A549 (cell line): ENCODE measurements around the gene VARS2. TPM values are rescaled to one million over a fixed set of nuclear protein-coding genes. Genes with fewer than 3 reads are reported as not detected.
"Not testable (repeated sequence)": the region's sequence is repeated elsewhere in the genome, so short reads cannot be mapped to it uniquely, and the experiment has no call there.

Experiments
- ATAC-seq, 2 experiments: fragments of 200-7000 bp in 1 of 2; fragments of >200 bp in 1 of 2; cut with Nextera tagmentation in 1 of 2; cut with Tn5 transposase in 1 of 2; 3 replicates each; pipeline versions ENCODE4 v1.8.0 to v1.9.1; 2018 to 2020; ENCODE audit warnings: mild to moderate bottlenecking in 1 of 2, moderate library complexity in 1 of 2
- CTCF ChIA-PET: fragments of 300-600 bp; sonication (Branson Sonifier 250); formaldehyde crosslinking; extraction: SDS; loops from one replicate; lab custom pipeline; 2021; ENCODE audit warnings: antibody characterized with exemption, inconsistent platforms; lab: Yijun Ruan, JAX
- POLR2A ChIA-PET: fragments of 350-600 bp; formaldehyde crosslinking; extraction: SDS; loops from one replicate; lab custom pipeline; 2021; ENCODE audit warnings: antibody characterized with exemption, inconsistent platforms; lab: Yijun Ruan, JAX
- DNase-seq, 2 experiments: peaks; one replicate each; pipeline versions ENCODE4 v3.0.0 to v3.0.0-alpha.2; 2011 to 2016; ENCODE audit warnings: low read depth in 1 of 2, low spot score in 1 of 2
- FAIRE-seq: peaks from 2 replicates; lab custom pipeline; 2011; peaks lifted over from hg19 to GRCh38; lab: Jason Lieb, UNC
- H3K27ac ChIP-seq, 2 experiments: fragments of >200 bp; sonication (Bioruptor Twin); formaldehyde crosslinking; 3 replicates each; pipeline ENCODE4 v1.5.1; 2016 to 2017
- H3K4me1 ChIP-seq: fragments of >200 bp; sonication (Bioruptor Twin); formaldehyde crosslinking; 3 replicates; pipeline ENCODE4 v1.6.1; 2016
- H3K4me2 ChIP-seq: fragments of >200 bp; sonication (Bioruptor Twin); formaldehyde crosslinking; 3 replicates; pipeline ENCODE4 v1.6.1; 2016
- H3K4me3 ChIP-seq: fragments of >200 bp; sonication (Bioruptor Twin); formaldehyde crosslinking; 3 replicates; pipeline ENCODE4 v1.5.1; 2016
- H3K9me3 ChIP-seq: fragments of >200 bp; sonication (Bioruptor Twin); formaldehyde crosslinking; 3 replicates; pipeline ENCODE4 v1.6.1; 2016
- CHD4 ChIP-seq: fragments of 200-600 bp; sonication (generic); IDR thresholded peaks from 2 replicates; pipeline ENCODE4 v1.6.1; 2016; ENCODE audit warnings: antibody characterized with exemption, mild to moderate bottlenecking, borderline replicate concordance
- EP300 ChIP-seq, 2 experiments: fragments of >200 bp; sonication (Bioruptor Twin); formaldehyde crosslinking; IDR thresholded peaks; 2 replicates in 1 of 2; 3 replicates in 1 of 2; pipeline ENCODE4 v1.6.1; 2016 to 2017
- ESRRA ChIP-seq: fragments of 150-350 bp; IDR thresholded peaks from 2 replicates; pipeline ENCODE4 v1.6.1; 2014; ENCODE audit warnings: mild to moderate bottlenecking, low read length, borderline replicate concordance
- FOSB ChIP-seq: fragments of 250-450 bp; sonication (Bioruptor Pico); IDR thresholded peaks from 2 replicates; pipeline ENCODE4 v1.5.0; 2020; ENCODE audit warnings: mild to moderate bottlenecking, moderate library complexity
- GATA3 ChIP-seq: IDR thresholded peaks from 2 replicates; pipeline ENCODE4 v1.6.1; 2012; ENCODE audit warnings: borderline replicate concordance
- HMGXB4 ChIP-seq: fragments of 250-450 bp; sonication (Bioruptor Pico); IDR thresholded peaks from 2 replicates; pipeline ENCODE4 v1.5.0; 2021; ENCODE audit warnings: mild to moderate bottlenecking, moderate library complexity, borderline replicate concordance
- KDM5A ChIP-seq: fragments of 200-600 bp; sonication (generic); IDR thresholded peaks from 2 replicates; pipeline ENCODE4 v1.6.1; 2016; ENCODE audit warnings: antibody characterized with exemption, mild to moderate bottlenecking
- MAFK ChIP-seq: fragments of 450-650 bp; IDR thresholded peaks from 2 replicates; pipeline ENCODE4 v1.6.1; 2014; ENCODE audit not compliant: partially characterized antibody
- MAX ChIP-seq: IDR thresholded peaks from 2 replicates; pipeline ENCODE4 v1.6.1; 2012
- RAD21 ChIP-seq, 2 experiments: fragments of >200 bp in 1 of 2; sonication (Bioruptor Twin) in 1 of 2; formaldehyde crosslinking in 1 of 2; IDR thresholded peaks in 1 of 2; conservative IDR thresholded peaks in 1 of 2; 2 replicates in 1 of 2; 3 replicates in 1 of 2; pipeline ENCODE4 v1.6.1; 2012 to 2018; ENCODE audit warnings: inconsistent platforms in 1 of 2
- RFX5 ChIP-seq: fragments of 450-650 bp; IDR thresholded peaks from 2 replicates; pipeline ENCODE4 v1.7.1; 2014; ENCODE audit warnings: antibody characterized with exemption, mild to moderate bottlenecking, moderate library complexity
- RNF2 ChIP-seq: fragments of 200-600 bp; sonication (generic); IDR thresholded peaks from 2 replicates; pipeline ENCODE4 v1.6.1; 2016; ENCODE audit warnings: low read depth, mild to moderate bottlenecking, antibody characterized with exemption, moderate library complexity, borderline replicate concordance
- SMC3 ChIP-seq: fragments of >200 bp; sonication (Bioruptor Twin); formaldehyde crosslinking; IDR thresholded peaks from 3 replicates; pipeline ENCODE4 v1.6.1; 2018; ENCODE audit warnings: inconsistent platforms
- SREBF2 ChIP-seq: fragments of 450-650 bp; IDR thresholded peaks from 2 replicates; pipeline ENCODE4 v1.6.1; 2014; ENCODE audit warnings: mild to moderate bottlenecking, moderate library complexity
- WGBS: methylation state at CpG from one replicate; pipeline ENCODE4 v1.1.6; 2017; ENCODE audit errors: missing lambda C conversion rate; 5-methylcytosine and 5-hydroxymethylcytosine counted together
- polyA plus RNA-seq, 4 experiments: library from polyadenylated mRNA; depleted of rRNA in 3 of 4; stranded (reverse); fragments of >200 nt; fragmentation: RNase III in 1 of 4; extraction: RNeasy Plus Mini Kit Qiagen cat#74134 plus additional on column Dnase treatment in 1 of 4; gene quantifications; 2 replicates in 3 of 4; 3 replicates in 1 of 4; pipeline ENCODE4 v1.2.3, GENCODE V29; 2011 to 2017
- TF ChIP-seq, protein P1 (sequence below): fragments of 450-650 bp; IDR thresholded peaks from 2 replicates; pipeline ENCODE4 v1.6.1; 2014; ENCODE audit warnings: antibody characterized with exemption
- TF ChIP-seq, protein P2 (sequence below): fragments of >200 bp; sonication (Bioruptor Twin); formaldehyde crosslinking; IDR thresholded peaks from 3 replicates; pipeline ENCODE4 v1.6.1; 2016

The VARS2 gene
- polyA plus RNA-seq, 2 of the 4 experiments (the other 2 are of a cell fraction): 15.0 to 15.5 TPM

DNA sequence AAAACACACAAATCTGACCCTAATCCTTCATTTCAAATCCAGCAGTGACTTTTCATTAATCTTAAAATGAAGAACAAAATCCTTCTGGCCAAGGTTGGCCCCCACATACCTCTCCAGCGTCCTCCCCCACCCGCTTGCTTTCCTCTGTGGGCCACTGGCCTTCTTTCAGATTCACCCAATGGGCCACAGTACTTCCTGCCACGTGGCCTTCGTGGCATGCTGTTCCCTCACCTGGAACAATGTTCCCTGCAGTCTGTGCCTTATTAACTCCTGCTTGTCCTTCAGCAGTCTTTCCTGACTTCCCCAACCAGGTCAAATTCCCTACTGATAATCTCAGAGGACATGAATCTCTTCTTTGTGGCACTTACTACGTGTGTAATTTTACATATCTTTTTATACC, 11.3 kb upstream of the VARS2 start:
- ChIA-PET POLR2A (no interaction called here), CTCF (interaction anchor here (1.0 to 1.4 kb wide), 2 partner anchors 12 to 74 kb away, joined by 3 to 4 read pairs; no protein-coding TSS in a partner anchor)
- no peak overlapping the region for H3K4me3 ChIP-seq
- WGBS: 60% methylated on average over 5 of the region's 5 CpGs
- no peak for ATAC-seq
- TF ChIP-seq, protein P1, sequence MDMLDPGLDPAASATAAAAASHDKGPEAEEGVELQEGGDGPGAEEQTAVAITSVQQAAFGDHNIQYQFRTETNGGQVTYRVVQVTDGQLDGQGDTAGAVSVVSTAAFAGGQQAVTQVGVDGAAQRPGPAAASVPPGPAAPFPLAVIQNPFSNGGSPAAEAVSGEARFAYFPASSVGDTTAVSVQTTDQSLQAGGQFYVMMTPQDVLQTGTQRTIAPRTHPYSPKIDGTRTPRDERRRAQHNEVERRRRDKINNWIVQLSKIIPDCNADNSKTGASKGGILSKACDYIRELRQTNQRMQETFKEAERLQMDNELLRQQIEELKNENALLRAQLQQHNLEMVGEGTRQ: no peak
- no peak for TF ChIP-seq FOSB (CRISPR knock-in tag)
- TF ChIP-seq, protein P2, sequence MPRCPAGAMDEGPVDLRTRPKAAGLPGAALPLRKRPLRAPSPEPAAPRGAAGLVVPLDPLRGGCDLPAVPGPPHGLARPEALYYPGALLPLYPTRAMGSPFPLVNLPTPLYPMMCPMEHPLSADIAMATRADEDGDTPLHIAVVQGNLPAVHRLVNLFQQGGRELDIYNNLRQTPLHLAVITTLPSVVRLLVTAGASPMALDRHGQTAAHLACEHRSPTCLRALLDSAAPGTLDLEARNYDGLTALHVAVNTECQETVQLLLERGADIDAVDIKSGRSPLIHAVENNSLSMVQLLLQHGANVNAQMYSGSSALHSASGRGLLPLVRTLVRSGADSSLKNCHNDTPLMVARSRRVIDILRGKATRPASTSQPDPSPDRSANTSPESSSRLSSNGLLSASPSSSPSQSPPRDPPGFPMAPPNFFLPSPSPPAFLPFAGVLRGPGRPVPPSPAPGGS: no peak
- no peak for TF ChIP-seq GATA3
- no peak for TF ChIP-seq MAFK
- TF ChIP-seq MAX: no peak
- TF ChIP-seq ESRRA: no peak
- no peak for TF ChIP-seq EP300 (IDR thresholded peaks at IDR 0.05)
- no peak for TF ChIP-seq SREBF2
- TF ChIP-seq SMC3: no peak
- TF ChIP-seq KDM5A: no peak
- no peak for TF ChIP-seq RFX5
- no peak for TF ChIP-seq RAD21 (conservative IDR thresholded peaks at IDR 0.05 in 1 of 2, IDR thresholded peaks at IDR 0.05 in 1 of 2)
- no peak for TF ChIP-seq RNF2
- no peak for FAIRE-seq
- no peaks in the 10 kb centered on the region for H3K9me3 ChIP-seq
- 0 out of 3 replicates have a peak, but pooled peaks cover 4% of the 10 kb centered on the region for H3K4me1 ChIP-seq
- H3K27ac ChIP-seq: no peak overlapping the region
- no peak overlapping the region for H3K4me2 ChIP-seq
- DNase-seq: no peak

GRCh38 chr6:30903236-30903635, 10.8 kb upstream of the VARS2 start:
- no peak overlapping the region for H3K4me2 ChIP-seq
- ATAC-seq (no peak), DNase-seq (no peak), FAIRE-seq (no peak)
- no peak overlapping the region for H3K4me3 ChIP-seq
- no peak overlapping the region for H3K27ac ChIP-seq
- WGBS: 100% methylated on average over 2 of the region's 4 CpGs
- H3K9me3 ChIP-seq: no peaks in the 10 kb centered on the region
- TF ChIP-seq HMGXB4 (no peak), EP300 (IDR thresholded peaks at IDR 0.05) (no peak)
- CTCF ChIA-PET: interaction anchor here (0.6 to 1.0 kb wide), 3 partner anchors 11 to 289 kb away, joined by 4 read pairs; partner anchors contain the start of gene VARS2
- H3K4me1 ChIP-seq: 0 out of 3 replicates have a peak, but pooled peaks cover 4% of the 10 kb centered on the region
- POLR2A ChIA-PET: no interaction called here

GRCh38 chr6:30907290-30907757, 6.7 kb upstream of the VARS2 start:
- peak; percentile 90; the same call in 1 of the 2 replicates for TF ChIP-seq CHD4
- WGBS: 7% methylated on average over 15 of the region's 16 CpGs
- Histone ChIP-seq H3K4me2 (peak overlapping the region; percentile 70), H3K27ac (peak overlapping the region; percentile 71 to 86), H3K4me3 (peak overlapping the region; percentile 94)
- DNase-seq: peak in 1 of 2 experiments; percentile 27
- FAIRE-seq, H3K9me3 ChIP-seq, ATAC-seq, H3K4me1 ChIP-seq: not testable (repeated sequence)
- ChIA-PET POLR2A (interaction anchor here (0.6 to 1.1 kb wide), 5 partner anchors 18 to 207 kb away, joined by 3 to 10 read pairs (median 4); partner anchors contain the start of genes DDR1 and PSORS1C1), CTCF (interaction anchor here (1.3 to 4.0 kb wide), 5 partner anchors 9 to 180 kb away, joined by 3 to 21 read pairs (median 8); no protein-coding TSS in a partner anchor)
